GM12878 (cell line): ENCODE data around the gene PHACTR3.

Experiments used
- CHD1 ChIP-seq: IDR thresholded peaks from 2 replicates; pipeline ENCODE4 v1.6.1; 2012; ENCODE audit warnings: low read depth, low read length, improper control_type of control experiment
- CTCF ChIP-seq, 3 experiments: IDR thresholded peaks in 2 of 3; conservative IDR thresholded peaks in 1 of 3; 2 replicates each; pipeline ENCODE4 v1.5.1; 2011; ENCODE audit warnings: low read depth in 3 of 3, low read length in 3 of 3, mild to moderate bottlenecking in 3 of 3, control low read depth in 2 of 3, moderate library complexity in 2 of 3, inconsistent platforms in 1 of 3, mixed read lengths in 1 of 3; ENCODE audit not compliant: control insufficient read depth in 2 of 3, insufficient read depth in 1 of 3; ENCODE audit errors: extremely low read depth in 1 of 3
- E2F4 ChIP-seq: IDR thresholded peaks from 2 replicates; pipeline ENCODE4 v1.6.1; 2012; ENCODE audit warnings: low read depth, low read length, improper control_type of control experiment
- NR2F1 ChIP-seq: fragments of 450-650 bp; conservative IDR thresholded peaks from 2 replicates; pipeline ENCODE4 v1.6.1; 2017; ENCODE audit warnings: mild to moderate bottlenecking
- REST ChIP-seq: IDR thresholded peaks from 2 replicates; pipeline ENCODE4 v1.6.1; 2012; ENCODE audit warnings: mild to moderate bottlenecking, low read depth, low read length
- TCF7 ChIP-seq: IDR thresholded peaks from 2 replicates; pipeline ENCODE4 v1.6.1; 2014; ENCODE audit warnings: antibody characterized with exemption, borderline replicate concordance
- YY1 ChIP-seq: IDR thresholded peaks from 2 replicates; pipeline ENCODE4 v1.6.1; 2011; ENCODE audit warnings: low read depth, mild to moderate bottlenecking, low read length
- ZBTB33 ChIP-seq: fragments of 450-650 bp; IDR thresholded peaks from 2 replicates; pipeline ENCODE4 v1.6.1; 2017; ENCODE audit warnings: mild to moderate bottlenecking

- TF ChIP-seq CTCF (IDR thresholded peaks at IDR 0.05 in 2 of 3, conservative IDR thresholded peaks at IDR 0.05 in 1 of 3; ENCODE audit: control insufficient read depth in 2 of 3, extremely low read depth in 1 of 3, insufficient read depth in 1 of 3, low read depth in 3 of 3, low read length in 3 of 3) (no peak), CHD1 (no peak), E2F4 (no peak), REST (no peak), YY1 (no peak), NR2F1 (no peak), TCF7 (no peak), ZBTB33 (no peak)
Measured at GRCh38 chr20:59864726-59865125, 260.4 kb downstream of the PHACTR3 start.
